Activated CD4-positive, alpha-beta T cell treated with anti-CD3 and anti-CD28 coated beads, Interleukin-2, Interleukin-6, amounts not matched to agents 100 ng/mL and 50 ng/mL, durations not matched to agents 16 hours and 8 hours (primary cell): ENCODE results near the gene TENT5A.

Experiments used
- DNase-seq: peaks from one replicate; pipeline ENCODE4 v3.0.0-alpha.2; 2020

TENT5A gene

DNA sequence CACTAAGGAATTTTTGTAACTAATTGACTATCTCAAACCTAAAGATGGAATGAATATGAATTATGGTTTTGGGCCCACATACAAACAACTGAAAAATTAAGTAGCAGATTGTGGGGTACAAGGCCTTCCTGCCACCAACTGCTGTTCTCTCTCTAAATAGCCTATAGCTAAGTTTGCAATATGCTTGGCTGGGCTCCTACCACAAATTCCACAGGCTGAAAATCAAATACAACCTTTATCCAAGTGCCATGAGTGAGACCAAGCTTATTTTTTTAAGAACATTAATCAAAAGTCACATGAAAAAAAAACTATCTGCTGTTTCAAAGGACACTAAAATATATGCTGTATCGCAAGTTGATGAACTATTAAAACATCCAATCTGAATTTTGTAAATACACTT, 52.1 kb downstream of the TENT5A start:
- no peak for DNase-seq

DNA sequence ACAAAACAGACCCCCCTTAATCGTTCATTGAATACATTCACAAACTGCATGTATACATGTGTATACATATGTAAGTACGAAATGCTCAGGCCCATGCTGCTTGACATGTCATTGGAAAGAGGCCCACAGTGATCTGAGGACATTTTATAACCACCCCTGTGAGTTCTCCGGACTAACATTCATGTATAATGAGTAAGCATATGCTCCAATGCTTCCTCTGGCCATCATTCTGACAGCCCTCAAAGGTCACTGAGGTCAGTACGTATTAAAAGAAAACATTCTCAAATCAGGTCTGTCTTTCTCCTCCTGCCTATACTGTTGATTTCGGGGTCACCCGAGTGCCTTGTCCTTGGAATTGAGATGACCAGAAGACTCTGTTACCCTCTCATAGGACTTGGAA, 54.9 kb downstream of the TENT5A start:
- no peak for DNase-seq

DNA sequence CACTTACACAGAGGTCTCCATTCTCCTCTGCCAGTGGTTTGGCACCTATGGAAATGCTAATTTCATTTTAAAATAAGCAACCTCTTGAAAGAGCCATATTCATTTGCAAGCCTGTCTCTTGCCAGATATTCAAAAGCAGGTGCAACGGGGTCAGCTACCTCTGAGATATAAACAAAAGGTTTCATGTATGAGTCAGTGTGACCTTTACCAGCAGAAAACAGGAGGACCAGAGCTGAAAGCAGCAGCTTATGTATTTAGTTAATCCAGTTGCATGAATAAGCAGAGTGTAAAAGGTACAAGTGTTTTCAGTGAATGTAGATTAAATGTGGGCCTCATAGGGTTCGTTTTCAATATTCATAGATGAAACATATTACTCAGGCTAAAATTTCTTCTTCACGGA, 56.0 kb downstream of the TENT5A start:
- no peak for DNase-seq
